NCI-H2171 (cell line): ENCODE measurements around the gene NDST1.
A peak's percentile ranks its signal among the peaks of the same experiment; 100 is the strongest.

Source experiments
- DNase-seq: peaks from one replicate; lab custom pipeline; 2025; lab: John Stamatoyannopoulos, UW

Gene NDST1

DNA sequence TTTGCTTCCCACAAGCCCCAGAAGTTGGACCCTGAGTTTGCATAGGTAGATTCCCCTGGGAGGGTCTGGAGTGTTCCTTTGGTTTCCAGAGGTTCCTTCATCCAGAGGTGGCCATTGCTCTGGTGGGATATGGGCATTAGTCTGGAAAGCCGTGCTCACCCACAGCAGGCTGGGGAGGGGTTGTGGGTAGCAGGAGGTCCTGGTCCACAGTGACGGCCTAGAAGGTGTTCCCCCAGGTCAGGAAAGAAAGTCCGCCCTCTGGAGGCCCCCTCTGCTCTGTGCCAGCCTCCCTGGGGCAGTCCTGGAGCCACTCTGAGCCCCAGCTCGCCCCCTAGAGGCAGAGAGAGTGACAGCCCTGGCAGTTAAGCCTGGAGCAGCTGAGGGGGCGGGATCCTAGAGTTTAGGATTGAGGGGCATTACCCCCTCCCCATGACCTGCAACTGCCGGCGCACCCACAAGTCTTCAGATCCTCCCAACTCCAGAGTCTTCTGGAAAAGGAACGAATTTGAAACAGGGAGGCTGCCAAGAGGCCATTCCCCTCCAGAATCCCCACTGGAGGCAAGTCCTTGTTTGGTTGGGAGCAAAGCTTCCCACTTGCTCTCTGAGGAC lies 36.8 kb downstream of the NDST1 start:
- no peak for DNase-seq

DNA sequence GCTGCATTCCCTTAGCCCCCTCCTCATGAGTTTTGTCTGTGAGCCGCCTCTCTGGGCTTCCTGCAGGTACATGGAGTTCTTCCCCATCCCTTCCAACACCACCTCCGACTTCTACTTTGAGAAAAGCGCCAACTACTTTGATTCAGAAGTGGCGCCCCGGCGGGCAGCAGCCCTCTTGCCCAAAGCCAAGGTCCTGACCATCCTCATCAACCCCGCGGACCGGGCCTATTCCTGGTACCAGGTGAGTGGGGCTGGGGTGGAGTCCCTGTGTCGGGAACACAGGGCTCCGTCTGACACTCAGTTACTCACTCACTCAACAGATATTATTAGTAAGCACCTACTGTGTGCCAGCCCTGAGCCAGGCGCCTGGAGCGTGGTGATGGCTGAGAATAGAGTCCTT lies 37.3 kb downstream of the NDST1 start:
- DNase-seq, result no peak

GRCh38 chr5:150548123-150548522 lies 40.2 kb downstream of the NDST1 start:
- DNase-seq, result no peak

DNA sequence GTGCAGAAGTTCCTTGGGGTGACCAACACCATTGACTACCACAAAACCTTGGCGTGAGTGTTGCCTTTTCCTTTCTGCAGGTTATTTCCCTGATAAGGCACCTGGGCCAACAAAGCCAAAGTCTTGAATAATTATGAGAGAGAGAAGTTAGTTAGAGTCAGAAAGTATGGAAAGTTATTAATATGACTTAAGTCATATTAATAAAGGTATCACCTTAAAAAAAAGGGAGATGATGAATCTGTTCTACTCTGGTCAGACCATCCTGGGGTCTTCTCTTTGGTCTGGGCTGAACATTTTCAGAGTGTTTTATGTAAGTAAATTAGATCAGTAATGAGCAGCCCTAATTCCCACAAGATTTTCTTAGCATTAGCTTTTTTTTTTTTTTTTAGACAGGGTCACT lies 41.8 kb downstream of the NDST1 start:
- DNase-seq, result no peak

DNA sequence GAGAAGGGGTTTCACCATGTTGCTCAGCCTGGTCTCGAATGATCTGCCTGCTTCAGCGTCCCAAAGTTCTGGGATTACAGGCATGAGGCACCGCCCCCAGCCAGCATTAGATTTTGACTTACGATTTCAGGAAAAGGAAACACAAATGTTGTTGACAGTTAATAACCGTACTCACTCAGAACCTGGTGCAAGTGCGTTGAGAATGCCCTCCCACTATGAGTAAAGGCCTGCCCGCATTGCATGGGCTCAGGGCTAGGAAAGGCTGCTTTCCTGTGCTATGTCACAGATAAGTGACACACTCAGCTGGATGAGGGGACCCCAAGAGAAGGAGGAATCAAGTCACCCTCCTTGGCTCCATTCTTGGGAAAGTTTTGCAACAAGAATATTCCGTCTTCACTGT lies 42.4 kb downstream of the NDST1 start:
- DNase-seq, result no peak

- DNase-seq, result no peak
Measured at GRCh38 chr5:150551066-150551465, 43.1 kb downstream of the NDST1 start.

- no peak for DNase-seq
Measured at GRCh38 chr5:150553402-150553801, 45.5 kb downstream of the NDST1 start.

GRCh38 chr5:150553911-150554310 lies 46.0 kb downstream of the NDST1 start:
- DNase-seq, result no peak

DNA sequence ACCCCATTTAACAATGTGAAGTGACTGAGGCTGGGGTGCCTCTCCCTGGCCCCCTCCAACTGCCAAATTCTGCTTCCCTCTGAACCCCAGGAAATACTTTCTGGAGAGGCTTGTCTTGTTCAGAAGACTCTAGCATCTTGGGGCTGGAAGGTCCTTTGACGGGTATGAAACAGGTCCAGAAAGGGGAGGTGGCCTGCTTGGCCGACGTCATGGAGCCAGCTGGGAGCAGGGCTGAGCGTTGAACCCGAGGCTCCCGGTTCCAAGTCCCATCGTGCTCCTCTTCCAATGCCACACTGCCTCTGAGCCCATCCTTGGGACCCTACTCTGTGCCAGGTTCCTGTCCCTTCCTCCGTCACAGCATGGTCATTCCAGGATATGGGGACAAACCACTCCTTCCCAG lies 46.9 kb downstream of the NDST1 start:
- DNase-seq, result no peak

GRCh38 chr5:150556106-150556505 lies 48.2 kb downstream of the NDST1 start:
- DNase-seq, result no peak

GRCh38 chr5:150556859-150557508 lies 49.1 kb downstream of the NDST1 start:
- no peak for DNase-seq

- no peak for DNase-seq
Measured at GRCh38 chr5:150557509-150557872, 49.6 kb downstream of the NDST1 start.

- no peak for DNase-seq
Measured at GRCh38 chr5:150558088-150558621, 50.2 kb downstream of the NDST1 start.

- DNase-seq, result no peak
Measured at GRCh38 chr5:150559088-150559487, 51.2 kb downstream of the NDST1 start.

- DNase-seq, result no peak
Measured at GRCh38 chr5:150559701-150560100, 51.8 kb downstream of the NDST1 start.

DNA sequence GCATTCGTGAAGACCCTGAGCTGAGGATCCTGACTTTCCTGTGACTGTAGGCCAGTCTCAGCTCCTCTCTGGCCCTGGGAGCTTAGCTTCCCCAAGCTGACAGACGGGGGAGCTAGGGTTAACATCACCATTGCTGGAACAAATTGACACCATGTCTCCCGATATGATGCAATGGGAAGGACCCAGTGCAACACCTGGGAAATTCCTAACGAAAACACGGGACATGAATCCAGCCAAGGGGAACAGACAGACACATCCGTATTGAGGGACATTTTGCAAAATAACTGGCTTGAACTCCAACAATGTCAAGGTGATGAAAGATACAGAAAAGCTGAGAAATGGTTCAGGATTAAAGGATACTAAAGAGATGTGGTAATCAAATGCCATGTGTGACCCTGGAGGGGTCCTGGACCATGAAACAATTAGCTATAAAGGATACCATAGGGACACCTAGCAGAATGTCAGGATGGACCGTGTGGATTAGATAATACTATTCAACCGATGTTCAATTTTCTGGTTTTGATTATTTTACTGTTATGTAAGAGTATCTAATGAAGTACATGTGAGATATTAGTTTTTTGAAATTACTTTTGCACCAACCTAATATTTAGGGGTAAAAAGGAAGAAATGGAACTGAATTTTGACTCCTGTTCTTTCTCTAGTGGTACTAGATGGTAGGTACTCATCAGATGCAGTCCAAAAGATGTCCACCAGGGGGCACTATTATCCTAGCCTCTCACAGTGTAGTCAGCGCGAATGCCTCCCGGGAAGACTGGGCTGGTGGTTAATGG lies 52.7 kb downstream of the NDST1 start:
- DNase-seq, result peak; percentile 9

GRCh38 chr5:150561192-150561512 lies 53.2 kb downstream of the NDST1 start:
- DNase-seq, result no peak

DNA sequence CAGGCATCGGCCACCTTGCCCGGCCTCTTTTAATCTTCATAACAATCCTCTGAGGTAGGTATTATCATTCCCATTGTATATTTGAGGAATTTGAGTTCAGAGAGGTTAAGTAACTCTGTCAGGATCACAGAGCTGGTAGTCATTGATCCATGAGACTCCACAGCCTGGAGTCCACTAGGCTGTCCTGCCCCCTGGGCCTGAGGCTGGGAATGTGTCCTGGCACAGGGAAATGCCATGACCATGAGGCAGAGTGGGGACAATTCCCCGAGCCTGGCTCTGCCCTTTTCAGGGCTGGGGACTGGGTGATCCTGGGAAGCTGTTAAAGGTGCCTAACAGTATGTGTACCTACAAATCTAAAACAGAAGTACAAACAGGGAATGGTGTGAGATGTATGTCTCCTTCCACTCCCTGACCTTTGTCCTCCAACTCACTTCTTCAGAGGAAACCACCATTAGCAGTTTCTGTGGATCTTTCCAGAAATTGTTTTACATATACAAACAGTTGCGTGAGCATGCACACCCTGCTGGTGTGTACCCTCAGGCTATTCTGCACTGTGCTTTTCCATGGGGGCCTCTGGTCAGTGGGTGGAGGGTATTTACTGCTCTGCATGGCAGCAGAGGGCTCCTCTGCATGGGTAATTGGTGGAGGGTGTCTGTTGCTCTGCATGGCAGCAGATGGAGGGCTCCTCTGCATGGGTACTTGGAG lies 53.8 kb downstream of the NDST1 start:
- DNase-seq, result no peak

DNA sequence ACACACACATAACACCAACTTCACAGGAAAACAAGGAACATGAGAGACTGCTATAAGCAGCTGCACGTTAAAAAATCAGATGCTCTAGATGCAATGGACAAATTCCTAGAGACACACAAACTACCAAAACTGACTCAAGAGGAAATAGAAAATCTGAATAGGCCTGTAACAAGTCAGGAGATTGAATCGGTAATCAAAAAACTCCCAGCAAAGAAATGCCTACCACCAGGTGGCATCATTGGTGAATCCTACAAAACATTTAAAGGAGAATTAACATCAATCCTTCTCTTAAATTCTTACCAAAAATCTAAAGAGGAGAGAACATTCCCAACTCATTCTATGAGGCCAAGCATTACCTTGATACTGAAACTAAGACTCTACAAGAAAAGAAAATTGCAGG lies 54.9 kb downstream of the NDST1 start:
- peak; percentile 13 for DNase-seq

- no peak for DNase-seq
Measured at GRCh38 chr5:150565868-150566267, 57.9 kb downstream of the NDST1 start.

GRCh38 chr5:150567031-150567717 lies 59.2 kb downstream of the NDST1 start:
- no peak for DNase-seq

DNA sequence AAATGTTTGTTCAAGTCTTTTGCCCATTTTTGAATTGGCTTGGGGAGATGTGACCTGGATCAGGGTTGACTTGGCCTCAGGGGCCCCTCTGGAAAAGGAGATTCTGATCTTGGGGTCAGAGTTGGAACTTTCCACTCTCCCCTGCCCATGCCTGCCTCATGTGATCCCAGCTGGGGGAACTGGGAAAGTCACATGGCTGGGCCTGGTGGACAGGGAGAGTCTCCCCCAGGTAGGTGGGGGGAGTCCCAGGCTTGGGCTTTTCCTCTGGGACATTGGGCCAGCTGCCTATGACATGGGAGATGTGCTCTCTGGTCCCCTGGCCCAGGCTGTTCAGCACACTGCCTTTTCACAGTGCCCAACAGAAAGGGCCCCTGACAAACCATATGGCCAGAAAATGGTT lies 60.7 kb downstream of the NDST1 start:
- DNase-seq, result no peak
